Dedifferentiated amniotic fluid mesenchymal stem cell (primary cell): ENCODE results near the gene SLC19A2.
"Not testable (repeated sequence)": the region's sequence is repeated elsewhere in the genome, so short reads cannot be mapped to it uniquely, and the experiment has no call there.

Experiments used
- DNase-seq: peaks from one replicate; pipeline ENCODE4 v3.0.0-alpha.2; 2016; ENCODE audit errors: extremely low spot score

The SLC19A2 gene, protein sequence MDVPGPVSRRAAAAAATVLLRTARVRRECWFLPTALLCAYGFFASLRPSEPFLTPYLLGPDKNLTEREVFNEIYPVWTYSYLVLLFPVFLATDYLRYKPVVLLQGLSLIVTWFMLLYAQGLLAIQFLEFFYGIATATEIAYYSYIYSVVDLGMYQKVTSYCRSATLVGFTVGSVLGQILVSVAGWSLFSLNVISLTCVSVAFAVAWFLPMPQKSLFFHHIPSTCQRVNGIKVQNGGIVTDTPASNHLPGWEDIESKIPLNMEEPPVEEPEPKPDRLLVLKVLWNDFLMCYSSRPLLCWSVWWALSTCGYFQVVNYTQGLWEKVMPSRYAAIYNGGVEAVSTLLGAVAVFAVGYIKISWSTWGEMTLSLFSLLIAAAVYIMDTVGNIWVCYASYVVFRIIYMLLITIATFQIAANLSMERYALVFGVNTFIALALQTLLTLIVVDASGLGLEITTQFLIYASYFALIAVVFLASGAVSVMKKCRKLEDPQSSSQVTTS

DNA sequence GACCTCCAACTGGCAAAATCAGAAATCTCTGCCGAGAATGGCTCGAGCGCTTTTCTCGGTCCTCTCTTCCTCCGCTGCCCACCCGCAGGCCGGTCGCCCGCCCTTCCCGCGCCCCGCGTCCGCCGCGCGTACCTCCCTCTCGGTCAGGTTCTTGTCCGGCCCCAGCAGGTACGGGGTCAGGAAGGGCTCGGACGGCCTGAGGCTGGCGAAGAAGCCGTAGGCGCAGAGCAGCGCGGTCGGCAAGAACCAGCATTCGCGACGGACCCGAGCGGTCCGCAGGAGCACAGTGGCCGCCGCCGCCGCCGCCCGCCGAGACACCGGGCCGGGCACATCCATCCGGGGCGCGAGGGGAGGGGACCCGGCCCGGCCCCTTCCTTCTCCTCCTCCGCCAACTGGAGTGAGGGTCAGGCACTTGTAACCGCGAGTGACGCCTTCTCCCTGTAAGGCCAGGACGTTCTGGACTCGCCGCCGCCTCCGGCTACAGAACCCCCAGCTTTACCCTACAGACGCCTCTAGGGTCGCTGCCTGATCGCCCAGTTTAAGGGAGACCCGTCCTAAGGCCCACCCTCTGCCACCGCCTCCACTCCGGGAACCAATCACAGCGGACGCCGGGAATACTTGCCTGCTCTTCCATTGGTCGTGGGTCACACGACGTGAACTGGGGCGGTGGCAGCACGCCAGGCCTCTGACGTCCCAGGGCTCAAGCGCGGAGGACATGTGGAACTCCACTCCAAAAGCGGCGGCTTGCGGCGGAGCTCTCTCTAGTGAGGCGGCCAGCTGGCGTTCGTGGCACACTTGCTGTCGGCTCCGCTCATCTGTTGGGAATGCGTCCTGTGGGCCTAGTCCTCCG, at the start of gene SLC19A2:
Gene SLC19A2 (minus strand): TSS at position 514 of the 850 bp plus-strand sequence. CDS start 178 bp downstream, at position 336.
- peak; percentile 99 for DNase-seq

DNA sequence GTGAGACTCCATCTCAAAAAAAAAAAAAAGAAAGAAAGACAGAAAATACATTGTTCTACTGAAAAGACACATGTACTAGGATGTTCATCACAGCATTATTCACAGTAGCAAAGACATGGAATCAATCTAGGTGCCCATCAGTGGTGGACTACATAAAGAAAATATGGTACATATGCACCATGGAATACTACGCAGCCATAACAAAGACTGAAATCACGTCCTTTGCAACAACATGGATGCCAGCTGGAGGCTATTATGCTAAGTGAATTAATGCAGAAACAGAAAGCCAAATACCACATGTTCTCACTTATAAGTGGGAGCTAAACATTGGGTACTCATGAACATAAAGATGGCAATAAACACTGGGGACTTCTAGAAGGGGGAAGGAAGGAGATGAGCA, 48.9 kb upstream of the SLC19A2 start:
- DNase-seq: no peak

DNA sequence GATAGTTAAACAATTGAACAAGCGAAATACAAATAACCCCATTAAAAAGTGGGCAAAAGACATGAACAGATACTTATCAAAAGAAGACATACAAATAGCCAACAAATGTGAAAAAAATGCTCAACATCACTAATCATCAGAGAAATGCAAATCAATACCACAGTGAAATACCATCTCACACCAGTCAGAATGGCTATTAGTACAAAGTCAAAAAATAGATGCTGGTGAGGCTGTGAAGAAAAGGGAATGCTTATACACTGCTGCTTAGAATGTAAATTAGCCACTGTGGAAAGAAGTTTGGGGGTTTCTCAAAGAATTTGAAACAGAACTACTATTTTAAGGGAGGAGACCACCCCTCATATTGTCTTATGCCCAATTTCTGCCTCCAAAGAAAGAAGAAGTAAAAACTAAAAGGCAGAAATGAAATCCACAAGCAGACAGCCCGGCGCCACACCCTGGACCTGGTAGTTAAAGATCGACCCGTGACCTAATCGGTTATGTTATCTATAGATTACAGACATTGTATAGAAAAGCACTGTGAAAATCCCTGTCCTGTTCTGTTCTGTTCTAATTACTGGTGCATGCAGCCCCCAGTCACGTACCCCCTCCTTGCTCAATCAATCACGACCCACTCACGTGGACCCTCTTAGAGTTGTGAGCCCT, 47.9 kb upstream of the SLC19A2 start:
- DNase-seq: not testable (repeated sequence)

DNA sequence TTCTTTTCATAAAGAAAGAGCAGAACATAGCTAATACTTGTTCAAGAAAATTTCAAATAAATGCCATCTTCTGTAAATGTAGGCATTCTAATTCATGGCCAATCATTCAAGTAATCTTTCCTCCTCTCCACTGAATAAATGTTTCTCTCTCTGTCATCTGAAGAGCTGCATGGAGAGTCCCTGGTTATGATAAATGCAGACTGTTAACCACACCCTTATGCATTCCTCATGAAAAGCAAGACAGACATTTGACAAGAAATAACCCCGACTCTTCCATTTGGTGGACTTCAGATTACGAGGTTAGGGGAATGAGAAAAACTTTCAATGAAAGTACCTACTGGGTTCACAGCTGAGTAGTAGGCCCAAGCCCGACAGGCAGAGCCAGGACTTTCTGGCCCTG, 44.7 kb upstream of the SLC19A2 start:
- DNase-seq: no peak

DNA sequence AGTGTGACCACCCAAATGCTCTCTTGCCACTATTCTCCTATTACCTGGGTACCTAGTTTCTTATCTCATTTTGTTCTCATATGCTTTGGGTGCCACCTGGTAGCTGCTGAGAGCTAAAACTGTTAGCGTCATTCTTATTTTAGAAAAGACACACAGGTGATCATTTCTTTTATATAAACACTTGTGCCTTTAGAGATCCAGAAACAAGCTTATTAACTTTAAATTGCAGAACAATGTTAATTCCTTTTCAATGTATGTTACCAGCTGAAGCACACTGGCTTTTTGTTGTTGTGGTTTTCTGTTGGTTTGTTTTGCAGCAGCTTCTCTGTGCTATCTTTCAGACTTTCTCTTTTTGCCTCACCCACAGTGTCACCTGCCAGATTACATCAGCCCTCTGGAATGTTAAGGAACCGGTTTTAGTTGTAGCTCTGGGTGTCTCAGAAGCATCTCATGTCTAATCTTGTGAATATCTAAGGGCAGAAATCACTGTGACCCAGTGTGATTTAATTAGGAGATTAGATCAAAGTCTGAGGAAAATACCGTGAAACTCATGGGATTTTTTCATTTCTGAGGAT, 43.4 kb upstream of the SLC19A2 start:
- no peak for DNase-seq

DNA sequence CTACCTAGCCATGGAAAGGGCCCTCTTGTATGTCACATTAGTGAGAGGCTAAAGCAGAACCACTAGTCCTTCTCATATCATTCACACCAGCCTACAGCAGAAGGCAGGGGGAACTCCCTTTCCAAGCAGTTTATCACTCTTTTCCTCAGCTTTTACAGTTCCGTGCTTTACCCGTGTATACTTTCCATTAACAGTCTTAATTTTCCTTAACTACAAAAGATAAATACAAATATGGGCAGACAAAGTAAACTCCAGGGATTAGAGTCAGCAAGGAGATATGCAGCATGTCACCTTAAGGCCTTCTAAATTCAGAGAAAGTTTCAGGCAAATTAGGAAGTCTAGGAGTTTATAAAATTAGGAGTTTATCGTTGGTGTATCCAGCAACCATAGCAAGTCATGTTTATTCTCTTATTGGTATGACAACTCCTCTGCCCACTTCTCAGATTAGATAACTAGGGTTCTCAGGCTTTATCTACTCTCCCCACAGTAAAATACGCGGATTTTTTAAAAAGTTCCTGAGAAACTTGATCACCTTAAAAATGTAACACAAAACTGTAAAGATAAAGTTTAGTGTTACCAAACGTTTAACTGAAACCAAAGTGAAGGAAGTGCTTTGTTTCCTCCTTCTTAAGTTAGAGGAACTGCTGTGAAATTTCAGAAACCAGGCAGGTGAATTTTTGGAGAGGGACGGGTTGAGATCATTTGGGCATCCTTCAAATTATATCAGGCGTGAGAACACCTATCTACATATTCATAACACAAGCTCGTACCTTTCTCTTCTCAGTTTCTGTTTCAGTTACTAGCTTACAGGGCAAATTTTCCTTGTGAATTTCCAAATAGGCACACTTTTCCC, 42.7 kb upstream of the SLC19A2 start:
- DNase-seq: no peak

DNA sequence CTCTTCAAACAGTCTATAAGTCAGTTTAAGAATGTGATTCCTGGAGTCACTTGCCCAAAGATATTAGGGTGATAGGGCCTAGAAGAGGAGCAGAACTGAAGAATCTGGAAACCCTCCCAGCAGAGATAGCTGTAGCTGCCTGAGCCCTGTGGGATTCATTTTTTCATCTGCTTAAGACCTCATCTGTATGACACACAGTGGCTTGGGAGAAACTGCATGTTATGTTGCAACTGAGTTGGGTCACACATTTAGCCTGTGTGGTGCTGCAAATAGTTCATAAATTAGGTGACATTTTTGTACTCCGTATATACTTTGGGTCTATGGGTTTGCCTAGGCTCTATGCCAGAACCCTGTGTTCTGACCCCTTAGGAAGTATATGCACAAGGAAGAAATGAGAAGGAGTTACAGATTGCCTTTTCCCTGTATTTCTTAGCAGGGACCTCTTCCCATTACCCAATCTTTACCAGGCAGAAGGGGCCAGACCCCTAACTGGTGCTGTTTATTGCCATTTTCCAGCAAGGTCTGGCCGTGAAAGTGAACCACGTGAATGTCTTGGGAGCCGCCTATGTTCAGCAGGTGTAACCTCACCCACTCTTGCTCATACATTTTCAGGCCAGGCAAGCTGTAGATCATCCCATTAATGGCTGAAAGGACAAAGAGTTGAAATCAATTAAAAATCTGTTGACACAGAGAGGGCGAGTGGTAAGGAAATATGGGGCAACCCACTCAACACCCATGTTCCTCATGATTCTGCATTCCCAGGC, 41.9 kb upstream of the SLC19A2 start:
- no peak for DNase-seq

DNA sequence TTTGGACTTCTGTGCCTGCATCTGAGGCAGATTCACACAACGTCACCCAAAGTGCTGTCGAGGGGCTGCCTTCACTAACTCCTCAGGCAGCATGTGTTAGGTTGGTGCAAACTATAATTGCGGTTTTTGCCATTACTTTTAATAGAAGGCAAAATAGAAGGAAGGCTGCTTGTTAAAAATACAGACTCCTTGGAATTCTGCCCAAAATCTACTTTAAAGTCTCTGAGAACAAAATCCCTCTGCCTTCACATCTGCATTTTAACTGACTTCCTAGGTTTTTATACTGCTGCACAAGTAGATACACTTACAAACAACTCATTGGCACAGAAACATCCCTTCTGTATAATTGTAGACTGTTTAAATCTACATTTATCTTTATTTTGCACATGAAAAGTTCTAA, 41.3 kb upstream of the SLC19A2 start:
- no peak for DNase-seq

DNA sequence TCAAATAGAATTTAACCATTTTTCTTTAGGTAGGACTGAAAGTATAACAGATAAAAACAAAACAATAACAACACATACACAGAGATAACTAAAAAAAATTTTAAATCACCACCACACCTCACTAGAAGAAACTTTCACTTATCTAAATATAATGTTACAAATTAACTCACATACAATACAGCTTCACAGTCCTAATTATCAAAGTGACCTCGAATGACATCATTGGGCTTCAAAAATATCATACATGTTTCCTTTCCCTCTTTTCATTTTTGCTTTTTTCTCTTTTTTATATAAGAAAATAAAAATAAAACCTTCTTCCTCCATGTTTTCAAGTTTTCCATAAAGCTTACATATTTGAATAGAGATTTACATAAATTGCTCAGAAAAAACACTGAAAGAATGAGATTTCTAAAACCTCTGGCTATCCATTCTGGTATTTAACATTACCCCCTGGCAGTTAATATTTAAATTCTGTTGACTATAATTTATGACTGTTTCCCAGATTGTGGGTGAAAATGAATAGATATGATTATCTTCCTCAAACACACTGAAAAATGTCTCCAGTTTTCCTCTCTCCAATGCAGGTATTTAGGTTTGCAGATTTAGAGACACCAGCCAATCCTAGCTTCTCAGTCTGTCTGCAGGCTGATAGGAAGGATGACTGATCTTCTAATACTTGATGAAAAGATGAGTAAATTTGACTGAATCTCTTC, 40.5 kb upstream of the SLC19A2 start:
- no peak for DNase-seq

DNA sequence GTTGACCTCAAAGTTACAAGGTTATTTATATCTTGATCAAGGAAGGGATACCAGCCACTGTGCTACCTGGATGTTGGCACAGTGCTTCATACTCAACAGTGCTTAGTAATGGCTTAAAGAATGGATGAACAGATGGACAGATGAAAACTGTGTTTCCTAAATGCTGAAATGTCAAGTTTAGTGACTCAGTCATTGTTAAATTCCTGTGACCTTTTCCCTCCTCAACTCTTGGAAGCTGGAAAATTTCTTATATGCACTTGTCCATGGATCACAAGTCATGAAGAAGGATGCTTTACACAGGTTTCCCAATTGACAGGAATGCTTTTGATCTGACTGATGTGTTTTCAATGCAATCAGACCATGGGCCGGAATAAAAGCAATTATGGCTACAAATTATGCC, 39.6 kb upstream of the SLC19A2 start:
- no peak for DNase-seq

DNA sequence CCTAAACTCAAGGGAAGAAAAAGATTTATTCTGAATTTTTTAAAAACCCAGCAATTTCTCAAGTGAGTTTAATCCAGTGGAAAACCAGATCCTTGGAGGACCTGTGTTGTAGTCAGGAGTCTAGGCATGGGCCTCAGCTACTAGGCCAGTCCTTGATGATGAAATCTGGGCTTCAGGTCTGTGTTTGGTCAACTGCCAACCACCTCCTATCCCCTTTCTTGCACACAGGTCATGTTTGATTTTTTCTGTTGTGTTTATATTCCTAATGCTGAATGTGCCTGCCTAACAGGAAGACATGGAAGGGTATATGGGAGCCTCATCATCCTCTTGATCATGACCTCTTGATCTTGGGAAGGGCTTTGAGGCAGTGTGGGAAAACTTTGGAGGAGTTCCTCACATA, 38.2 kb upstream of the SLC19A2 start:
- DNase-seq: no peak

DNA sequence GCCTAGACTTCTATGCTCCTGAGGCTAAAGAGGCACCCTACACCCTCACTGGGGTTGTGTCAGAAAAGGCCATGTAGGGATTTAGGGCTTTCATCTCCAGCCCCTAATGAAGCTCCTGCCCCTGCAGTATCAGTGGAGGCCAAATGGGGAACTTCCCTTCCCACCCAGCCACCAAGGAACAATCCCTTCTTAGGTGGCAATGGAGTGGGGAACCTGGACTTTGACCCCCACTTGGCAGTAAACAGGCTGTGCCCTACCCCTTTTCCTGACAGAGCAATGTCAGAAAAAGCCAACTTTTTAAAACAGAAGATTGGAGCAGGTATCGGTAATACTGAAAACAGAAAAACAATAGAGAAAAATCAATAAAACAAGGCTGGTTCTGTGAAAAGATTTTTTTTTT, 35.5 kb upstream of the SLC19A2 start:
- no peak for DNase-seq

DNA sequence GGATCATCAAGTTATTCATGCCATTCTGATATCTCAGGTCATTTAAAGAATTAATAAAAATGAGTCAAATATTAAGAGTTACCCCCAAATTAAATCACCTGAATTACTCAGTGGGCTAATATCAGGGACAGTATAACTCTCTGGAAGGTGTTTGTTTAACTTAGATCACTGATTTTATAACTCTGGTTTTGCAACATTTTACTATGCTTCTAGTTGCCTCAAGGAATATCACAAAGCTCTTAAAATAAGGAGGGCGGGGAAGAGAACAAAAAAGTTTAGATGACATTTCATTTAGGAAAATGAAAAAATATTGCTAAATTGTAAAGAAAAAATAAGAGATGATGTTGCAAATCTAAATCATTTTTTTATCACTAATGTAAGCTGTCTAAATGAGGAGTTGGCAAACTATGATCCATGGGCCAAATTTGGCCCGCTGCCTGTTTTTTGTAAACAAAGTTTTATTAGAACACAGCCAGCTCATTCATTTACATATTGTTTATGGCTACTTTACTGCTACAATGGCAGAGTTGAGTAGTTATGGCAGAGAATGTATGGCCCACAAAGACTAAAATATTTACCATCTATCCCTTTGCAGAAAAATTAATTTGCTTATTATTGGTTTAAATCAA, 31.9 kb upstream of the SLC19A2 start:
- no peak for DNase-seq

DNA sequence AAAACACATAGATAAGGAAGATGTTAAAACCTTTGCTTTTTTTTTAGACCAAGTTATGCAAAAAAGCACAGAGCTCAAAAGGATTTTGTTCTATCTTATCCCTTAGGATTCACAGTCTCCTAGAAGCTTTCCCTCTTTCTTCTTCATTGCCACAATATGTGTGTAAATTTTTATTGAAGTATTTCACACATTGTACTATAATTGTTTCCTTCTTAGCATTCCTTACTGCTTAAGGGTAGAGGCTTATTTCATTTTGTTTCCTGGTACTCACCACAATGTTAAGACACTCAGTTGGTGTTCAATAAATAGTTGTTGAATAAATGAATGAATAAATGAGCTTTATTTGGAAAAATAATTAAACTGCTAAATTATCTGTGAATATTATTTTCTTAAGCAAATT, 29.9 kb upstream of the SLC19A2 start:
- no peak for DNase-seq

DNA sequence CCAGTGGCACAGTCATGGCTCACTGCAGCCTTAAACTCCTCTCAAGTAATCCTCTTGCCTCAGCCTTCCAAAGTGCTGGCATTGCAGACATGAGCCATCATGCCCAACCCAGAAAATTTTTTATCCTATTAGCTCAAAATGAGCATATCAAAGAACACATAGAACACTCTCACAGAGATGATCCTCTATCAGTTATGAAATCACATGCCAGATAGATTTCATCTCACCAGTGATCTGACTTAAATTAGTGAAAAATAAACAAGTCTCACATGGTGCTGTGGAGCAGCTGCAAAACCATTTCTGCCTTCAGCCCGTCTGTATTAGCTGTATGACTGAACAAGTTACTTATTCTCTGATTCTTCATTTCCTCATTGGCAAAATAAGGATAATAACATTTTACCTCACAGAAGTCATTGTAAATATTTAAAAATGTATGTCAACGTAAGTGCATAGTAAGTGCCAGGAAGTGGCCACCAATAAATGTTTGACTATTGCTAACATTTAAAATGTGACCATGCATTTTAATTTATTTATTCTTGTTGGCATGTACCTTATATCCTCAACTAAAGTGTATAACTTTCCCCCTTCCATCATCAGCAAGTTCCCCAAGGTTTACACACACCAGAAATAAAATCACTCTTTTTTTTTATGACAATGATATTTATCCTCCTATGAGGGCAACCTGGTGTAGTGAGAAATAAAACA, 29.0 kb upstream of the SLC19A2 start:
- no peak for DNase-seq

DNA sequence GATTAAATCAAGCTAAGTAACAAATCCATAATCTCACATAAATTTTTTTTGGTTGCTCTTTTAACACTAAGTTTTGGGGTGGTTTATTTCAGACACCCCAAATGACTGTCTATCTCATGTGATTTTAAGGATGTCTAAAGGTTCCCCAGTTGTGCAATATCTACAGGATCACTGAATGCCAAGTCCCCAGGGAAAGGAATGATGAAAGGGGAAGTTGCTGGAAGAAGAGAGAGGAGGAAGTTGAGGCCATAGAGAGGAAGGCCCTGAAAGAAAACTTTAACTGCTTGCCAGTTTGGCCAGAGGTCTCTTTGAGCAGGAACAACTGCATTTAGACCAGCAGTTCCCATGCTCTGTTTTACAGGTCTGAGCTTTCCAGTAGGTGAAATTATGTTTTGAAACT, 27.5 kb upstream of the SLC19A2 start:
- no peak for DNase-seq

DNA sequence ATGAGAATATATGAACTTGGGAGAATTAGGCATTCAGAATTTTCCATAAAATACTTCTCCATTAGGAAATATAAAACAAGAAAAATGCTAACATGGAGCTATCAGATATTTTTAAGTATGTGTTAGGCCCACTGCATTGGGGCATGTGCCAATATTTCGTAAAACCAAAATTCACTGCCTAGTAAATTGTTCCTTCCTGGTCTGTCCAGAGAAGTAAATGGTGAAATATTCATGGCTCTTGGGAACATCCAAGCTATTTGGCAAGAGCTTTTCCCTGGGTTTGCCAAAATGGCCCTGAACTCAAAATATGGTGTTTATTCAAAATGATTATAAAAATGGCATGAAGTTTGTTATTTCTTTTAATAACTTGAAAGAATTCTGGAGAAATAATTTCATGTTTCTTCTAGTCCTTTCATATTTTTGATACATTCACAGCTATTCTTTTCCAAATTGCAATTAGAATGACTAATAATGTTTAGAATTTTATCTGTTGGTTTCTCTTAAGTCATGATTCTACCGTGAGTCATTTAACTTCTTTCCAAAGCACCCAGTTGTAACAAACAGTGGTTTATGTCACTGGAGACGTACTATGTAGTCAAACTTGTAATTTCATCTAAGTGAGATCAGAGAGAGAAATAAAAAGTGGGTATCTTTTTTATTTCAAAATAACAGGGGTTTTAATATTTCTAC, 25.7 kb upstream of the SLC19A2 start:
- peak; percentile 42 for DNase-seq

DNA sequence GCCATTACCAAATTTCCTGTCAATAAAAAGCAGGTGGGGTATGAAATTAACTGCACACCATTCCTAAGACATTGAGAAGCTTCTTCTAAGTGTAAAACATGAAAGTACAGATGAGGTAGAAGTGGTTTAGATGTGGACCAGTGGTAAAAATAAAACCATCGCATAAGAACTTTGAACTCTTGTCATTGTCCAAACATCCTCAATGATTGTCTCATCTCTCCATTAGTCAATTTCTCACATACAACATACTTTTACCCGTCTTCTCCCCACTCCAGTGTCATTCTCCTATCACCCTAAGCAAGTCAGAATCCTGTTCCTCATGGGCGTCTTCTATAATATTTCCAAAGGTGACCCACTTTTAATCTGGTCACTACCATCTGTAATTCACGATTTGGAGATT, 24.3 kb upstream of the SLC19A2 start:
- no peak for DNase-seq
